ENCODE data around the gene TRIP12. TPM values are rescaled to one million over a fixed set of nuclear protein-coding genes. Genes with fewer than 3 reads are reported as not detected.

Gene TRIP12
- total and polyA plus RNA-seq, 2 of the 4 experiments (the other 2 are of a cell fraction): 51.6 to 209 TPM

DNA sequence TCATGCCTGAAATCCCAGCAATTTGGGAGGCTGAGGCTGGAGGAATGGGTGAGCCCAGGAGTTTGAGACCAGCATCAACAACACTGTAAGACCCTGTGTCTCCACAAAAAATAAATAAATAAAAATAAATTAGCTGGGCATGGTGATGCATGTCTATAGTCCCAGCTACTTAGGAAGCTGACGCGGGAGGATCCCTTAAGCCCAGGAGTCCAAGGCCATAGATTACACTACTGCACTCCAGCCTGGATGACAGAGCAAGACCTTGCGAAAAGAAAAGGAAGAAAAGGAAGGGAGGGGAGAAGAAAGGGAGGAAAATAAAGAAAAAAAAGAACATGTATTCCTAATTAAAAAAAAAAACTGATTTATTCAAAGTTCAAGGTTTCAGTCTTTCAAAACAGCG, 78.2 kb downstream of the TRIP12 start:
- Histone ChIP-seq H4K8ac (ENCODE audit: low read depth in 2 of 2, low read length in 2 of 2) (no peak overlapping the region), H3K4me3 (ENCODE audit: insufficient read depth, low read depth, low read length) (no peak overlapping the region), H4K91ac (ENCODE audit: insufficient read depth, low read depth, low read length) (no peak overlapping the region), H3K56ac (ENCODE audit: extremely low read depth, insufficient read depth, low read length) (no peak overlapping the region), H3K4me2 (ENCODE audit: low read depth, low read length) (no peak overlapping the region), H3K79me1 (ENCODE audit: low read depth in 1 of 2, low read length in 2 of 2) (peaks cover 38 to 54% of the 10 kb centered on the region in 2 experiments), H4K20me1 (ENCODE audit: insufficient read depth, low read length) (peaks cover 16% of the 10 kb centered on the region), H3K27ac (ENCODE audit: insufficient read depth, low read length) (no peak overlapping the region), H3K14ac (replicated peaks; ENCODE audit: low read depth, low read length) (no peak overlapping the region), H3K23ac (ENCODE audit: low read depth, low read length) (no peak overlapping the region), H3K36me3 (ENCODE audit: control insufficient read depth, insufficient read depth, low read length) (peaks cover 18% of the 10 kb centered on the region), H3K4me1 (ENCODE audit: control insufficient read depth, insufficient read depth, low read length) (0 out of 2 replicates have a peak, but pooled peaks cover 2% of the 10 kb centered on the region), H2BK5ac (ENCODE audit: low read depth, low read length, poor library complexity, severe bottlenecking) (no peak overlapping the region), H3K18ac (ENCODE audit: low read depth, low read length) (no peak overlapping the region), H3K4ac (ENCODE audit: low read depth, low read length) (no peak overlapping the region), H3K9me1 (ENCODE audit: insufficient read depth, low read length) (peaks cover 7% of the 10 kb centered on the region), H2AK5ac (ENCODE audit: low read depth, low read length) (no peak overlapping the region), H2BK120ac (ENCODE audit: low read depth, low read length) (no peak overlapping the region), H2AK9ac (replicated peaks; ENCODE audit: low read depth, low read length, poor library complexity) (no peak overlapping the region), H2AFZ (replicated peaks; ENCODE audit: low read length, poor library complexity) (no peak overlapping the region), H3K9ac (ENCODE audit: low read depth, low read length) (no peak overlapping the region), H3K27me3 (ENCODE audit: control insufficient read depth, insufficient read depth, low read length) (no peaks in the 10 kb centered on the region), H2BK15ac (ENCODE audit: low read depth, low read length) (no peak overlapping the region), H2BK20ac (ENCODE audit: low read depth, low read length) (no peak overlapping the region), H4K5ac (ENCODE audit: low read depth, low read length) (no peak overlapping the region), H3K9me3 (ENCODE audit: control insufficient read depth, insufficient read depth, low read length) (no peaks in the 10 kb centered on the region)
- ChIA-PET POLR2A (ENCODE audit: unreplicated experiment) (no interaction called here), CTCF (interaction anchor here (0.6 kb wide), 1 partner anchor 13 kb away, joined by 4 read pairs; no protein-coding TSS in a partner anchor)
- intact Hi-C loops (cut with micrococcal nuclease): no loop called here
- in situ Hi-C loops (cut with MboI; ENCODE audit: low sequenced_read_pairs): no loop called here
- ATAC-seq (ENCODE audit: low read depth): no peak
- TF ChIP-seq CHD1 (IDR thresholded peaks at IDR 0.05; ENCODE audit: low read depth, low read length) (no peak), BHLHE40 (IDR thresholded peaks at IDR 0.05; ENCODE audit: low read depth, low read length) (no peak), CEBPB (IDR thresholded peaks at IDR 0.05; ENCODE audit: low read depth, low read length) (no peak), RCOR1 (IDR thresholded peaks at IDR 0.05; ENCODE audit: insufficient replicate concordance, low read length) (no peak), MAZ (IDR thresholded peaks at IDR 0.05; ENCODE audit: borderline replicate concordance, low read depth, low read length) (no peak), POLR2A (IDR thresholded peaks at IDR 0.05; ENCODE audit: low read depth, low read length) (no peak), RFX5 (IDR thresholded peaks at IDR 0.05; ENCODE audit: low read depth, low read length) (no peak), FOS (IDR thresholded peaks at IDR 0.05; ENCODE audit: low read depth, low read length) (no peak), MXI1 (IDR thresholded peaks at IDR 0.05; ENCODE audit: borderline replicate concordance, low read depth, low read length) (no peak), RAD21 (IDR thresholded peaks at IDR 0.05; ENCODE audit: low read length) (no peak), NFE2L2 (IDR thresholded peaks at IDR 0.05; ENCODE audit: low read depth, low read length) (no peak), MAFK (IDR thresholded peaks at IDR 0.05; ENCODE audit: low read depth, low read length) (no peak)
- TF ChIP-seq, protein P1, sequence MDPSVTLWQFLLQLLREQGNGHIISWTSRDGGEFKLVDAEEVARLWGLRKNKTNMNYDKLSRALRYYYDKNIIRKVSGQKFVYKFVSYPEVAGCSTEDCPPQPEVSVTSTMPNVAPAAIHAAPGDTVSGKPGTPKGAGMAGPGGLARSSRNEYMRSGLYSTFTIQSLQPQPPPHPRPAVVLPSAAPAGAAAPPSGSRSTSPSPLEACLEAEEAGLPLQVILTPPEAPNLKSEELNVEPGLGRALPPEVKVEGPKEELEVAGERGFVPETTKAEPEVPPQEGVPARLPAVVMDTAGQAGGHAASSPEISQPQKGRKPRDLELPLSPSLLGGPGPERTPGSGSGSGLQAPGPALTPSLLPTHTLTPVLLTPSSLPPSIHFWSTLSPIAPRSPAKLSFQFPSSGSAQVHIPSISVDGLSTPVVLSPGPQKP (IDR thresholded peaks at IDR 0.05; ENCODE audit: borderline replicate concordance, low read depth, low read length): no peak
- TF ChIP-seq, protein P2, sequence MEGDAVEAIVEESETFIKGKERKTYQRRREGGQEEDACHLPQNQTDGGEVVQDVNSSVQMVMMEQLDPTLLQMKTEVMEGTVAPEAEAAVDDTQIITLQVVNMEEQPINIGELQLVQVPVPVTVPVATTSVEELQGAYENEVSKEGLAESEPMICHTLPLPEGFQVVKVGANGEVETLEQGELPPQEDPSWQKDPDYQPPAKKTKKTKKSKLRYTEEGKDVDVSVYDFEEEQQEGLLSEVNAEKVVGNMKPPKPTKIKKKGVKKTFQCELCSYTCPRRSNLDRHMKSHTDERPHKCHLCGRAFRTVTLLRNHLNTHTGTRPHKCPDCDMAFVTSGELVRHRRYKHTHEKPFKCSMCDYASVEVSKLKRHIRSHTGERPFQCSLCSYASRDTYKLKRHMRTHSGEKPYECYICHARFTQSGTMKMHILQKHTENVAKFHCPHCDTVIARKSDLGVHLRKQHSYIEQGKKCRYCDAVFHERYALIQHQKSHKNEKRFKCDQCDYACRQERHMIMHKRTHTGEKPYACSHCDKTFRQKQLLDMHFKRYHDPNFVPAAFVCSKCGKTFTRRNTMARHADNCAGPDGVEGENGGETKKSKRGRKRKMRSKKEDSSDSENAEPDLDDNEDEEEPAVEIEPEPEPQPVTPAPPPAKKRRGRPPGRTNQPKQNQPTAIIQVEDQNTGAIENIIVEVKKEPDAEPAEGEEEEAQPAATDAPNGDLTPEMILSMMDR (conservative IDR thresholded peaks at IDR 0.05; ENCODE audit: low read depth, low read length): no peak
- DNase-seq: no peak
- no TSS peak for BruUV-seq (replicated peaks)
- dilution Hi-C loops (cut with HindIII; ENCODE audit: low sequenced_read_pairs, unreplicated experiment): no loop called here
- WGBS, 2 experiments (ENCODE audit: extremely low coverage in 2 of 2, insufficient read length in 1 of 2): no CpG with 5 or more reads among the region's 4 CpGs
